ENCODE measurements around the gene STAT1.
A peak's percentile ranks its signal among the peaks of the same experiment; 100 is the strongest.

Gene STAT1

DNA sequence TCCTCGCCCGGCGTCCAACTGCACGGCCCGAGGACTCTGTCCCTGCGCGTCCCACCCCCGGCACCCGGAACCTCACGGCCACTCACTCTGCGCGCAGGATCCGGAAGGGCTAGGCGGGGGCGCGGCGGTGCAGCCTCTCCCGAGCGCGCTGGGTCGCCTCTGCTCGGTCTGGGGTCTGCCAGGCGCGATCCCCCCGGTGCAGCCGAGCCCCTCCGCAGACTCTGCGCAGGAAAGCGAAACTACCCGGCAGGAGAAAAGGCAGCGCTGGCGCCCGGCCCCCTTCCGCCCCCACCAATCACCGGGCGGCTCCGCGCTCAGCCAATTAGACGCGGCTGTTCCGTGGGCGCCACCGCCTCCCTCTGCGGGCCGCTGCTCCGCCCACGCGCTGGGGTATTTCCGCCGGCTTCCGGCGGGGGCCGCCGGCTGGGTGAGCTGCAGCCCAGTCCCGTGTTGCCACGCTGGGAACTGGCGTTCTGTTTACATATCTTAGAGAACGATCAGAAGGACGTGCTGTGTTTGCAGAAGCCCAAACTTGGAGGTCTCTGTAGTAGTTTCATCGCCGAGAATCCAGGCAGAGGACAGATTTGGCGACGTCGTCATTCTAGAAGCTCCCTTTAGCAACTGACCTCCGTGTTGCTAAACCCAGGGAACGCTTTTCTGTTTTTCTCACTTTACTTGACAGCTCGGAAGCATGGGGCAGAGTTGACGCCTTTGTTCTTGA is at the start of gene STAT1:
Gene STAT1 (minus strand): TSS at position 240 of the 721 bp plus-strand sequence. CDS start 4,168 bp downstream, outside the sequence.
- DNase-seq: peak; percentile 94

DNA sequence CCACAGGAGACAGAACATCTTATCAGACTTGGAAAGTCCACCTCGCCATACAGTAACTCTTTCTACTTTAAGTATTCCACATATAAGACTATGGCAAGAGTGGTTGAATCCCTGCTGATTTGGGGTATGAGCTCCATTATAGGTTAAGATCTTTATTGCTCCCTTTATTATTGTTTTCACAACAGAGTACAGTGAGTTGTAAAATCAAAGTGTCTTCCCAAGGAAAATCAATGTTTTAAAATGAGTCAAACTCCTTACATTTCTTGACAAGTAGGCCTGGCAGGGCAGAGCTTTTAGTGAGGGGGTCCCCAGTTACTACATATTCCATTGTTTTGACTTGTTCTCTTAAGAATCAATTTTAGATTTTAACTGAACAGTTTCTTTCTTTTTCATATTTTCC is 49.6 kb upstream of the STAT1 start:
- no peak for DNase-seq

DNA sequence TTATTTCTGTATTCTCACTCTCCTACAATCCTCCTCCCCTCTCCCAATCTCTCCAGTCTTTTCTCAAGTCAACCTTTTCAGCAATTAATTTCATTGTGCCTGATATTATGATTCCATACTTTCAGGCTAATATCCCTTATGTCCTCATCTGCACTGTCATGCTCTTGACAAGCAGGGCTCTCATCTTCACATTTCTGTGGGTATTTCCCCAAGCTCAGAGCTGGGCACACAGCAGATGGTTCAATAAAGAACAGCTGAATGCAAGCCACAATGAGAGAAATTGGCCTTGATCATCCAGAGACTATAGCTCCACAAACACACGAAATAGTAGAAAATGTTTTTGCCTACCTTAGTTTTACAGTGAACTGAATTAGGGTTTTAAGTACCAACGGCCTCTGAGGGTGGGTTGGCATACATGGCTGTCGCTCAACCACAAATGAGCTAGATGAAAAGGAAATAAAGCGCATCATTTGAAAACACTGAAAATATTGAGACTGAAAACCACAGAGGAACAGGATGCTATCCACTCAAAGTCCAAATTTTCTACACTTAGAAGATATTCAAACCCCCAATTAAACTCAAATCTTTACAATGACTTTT is 47.5 kb upstream of the STAT1 start:
- no peak for DNase-seq

DNA sequence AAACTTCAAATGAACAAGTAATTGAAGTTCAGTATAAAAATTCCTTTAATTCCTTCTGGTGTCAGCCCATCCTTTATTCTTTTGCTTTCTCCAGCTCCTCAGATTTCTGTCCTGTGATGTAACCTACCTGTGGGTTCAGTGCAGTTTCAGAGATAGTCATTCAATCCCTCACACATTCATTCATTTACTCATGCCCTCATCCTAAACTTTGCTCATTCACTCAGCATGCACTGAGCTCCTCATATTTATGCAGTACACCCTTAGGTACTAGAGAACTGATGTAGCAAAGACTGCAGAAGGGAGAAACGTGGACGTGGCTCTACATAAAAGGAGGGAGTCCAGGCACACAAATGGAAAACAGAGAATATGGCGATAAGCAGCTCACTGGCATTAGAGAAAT is 45.3 kb upstream of the STAT1 start:
- no peak for DNase-seq

DNA sequence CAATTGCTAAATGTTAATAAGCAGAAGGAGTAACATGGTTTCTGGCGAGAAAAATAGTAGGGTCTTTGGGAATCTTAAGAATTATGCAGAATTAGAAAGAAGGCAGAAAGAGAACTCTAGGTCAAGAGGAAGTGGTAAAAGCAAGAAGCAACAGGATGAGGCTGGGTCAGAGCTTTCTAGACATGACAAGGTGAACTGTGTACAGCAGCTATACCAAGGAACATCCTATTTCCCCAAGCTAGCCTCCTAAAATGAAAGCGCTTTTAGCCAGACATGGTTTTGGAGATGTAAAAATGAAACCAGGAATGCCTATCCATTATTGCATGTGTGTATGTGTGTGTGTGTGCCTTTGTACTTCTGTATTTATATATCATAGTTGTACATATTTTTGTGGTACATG is 42.3 kb upstream of the STAT1 start:
- no peak for DNase-seq

DNA sequence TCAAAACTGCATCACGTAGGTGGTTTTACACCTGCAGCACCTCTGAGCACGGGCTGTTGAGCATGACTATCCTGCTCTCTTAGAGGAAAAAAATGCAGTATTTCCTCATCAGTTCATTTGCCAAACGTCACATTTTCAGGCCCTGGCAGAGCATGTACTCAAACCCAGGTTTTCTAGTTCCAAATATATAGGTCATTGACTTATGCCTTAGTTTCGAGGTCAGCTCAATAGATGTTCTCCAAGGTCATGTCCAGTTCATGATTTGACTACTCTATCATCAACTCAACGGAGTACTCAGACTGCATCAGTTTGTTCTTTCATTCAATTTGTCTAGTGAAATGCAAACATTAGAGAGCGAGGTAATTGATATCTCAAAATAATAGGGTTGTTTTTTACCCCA is 39.3 kb upstream of the STAT1 start:
- no peak for DNase-seq

DNA sequence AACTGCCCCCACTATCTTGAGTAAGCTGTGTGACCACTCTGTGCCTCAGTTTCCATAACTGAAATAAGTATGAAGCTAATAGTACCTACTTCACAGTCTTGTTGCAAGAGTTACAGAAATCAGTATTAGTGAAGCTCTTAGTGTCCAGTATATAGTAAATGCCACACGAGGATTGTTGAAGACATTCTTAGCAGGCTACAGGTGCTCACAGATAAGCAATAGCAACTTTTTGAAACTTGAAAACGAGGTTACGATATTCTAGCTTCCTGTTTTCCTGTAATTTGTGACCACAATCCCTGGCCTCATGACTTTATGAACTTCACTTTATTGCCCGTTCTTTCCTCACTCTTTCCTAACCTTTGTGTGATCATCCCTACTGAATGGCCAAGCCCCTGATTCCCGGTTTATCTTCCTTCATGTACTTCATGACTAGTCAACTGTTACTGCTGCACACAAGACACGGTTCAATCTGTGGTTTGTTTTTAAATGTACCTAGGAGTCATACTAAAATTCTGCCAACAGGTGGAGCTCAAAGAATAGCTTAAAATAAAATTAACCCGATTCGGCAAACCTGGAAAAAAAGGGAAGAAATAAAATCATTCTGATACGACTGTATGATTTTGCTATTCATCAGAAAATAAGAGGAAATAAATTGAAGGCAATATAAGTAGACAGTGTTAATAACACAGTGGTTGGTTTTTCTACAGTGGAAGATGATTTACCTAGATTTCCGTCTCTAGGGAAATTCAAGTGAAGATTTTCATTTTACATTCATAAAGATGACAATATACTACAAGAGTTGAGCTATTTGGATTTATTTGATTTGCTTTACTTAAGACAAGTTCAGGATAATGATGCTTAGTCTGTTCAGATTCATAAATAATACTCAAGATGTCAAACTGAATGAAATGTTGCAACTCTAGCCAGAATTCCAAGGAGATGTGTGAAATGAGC is 38.1 kb upstream of the STAT1 start:
- peak; percentile 78 for DNase-seq

DNA sequence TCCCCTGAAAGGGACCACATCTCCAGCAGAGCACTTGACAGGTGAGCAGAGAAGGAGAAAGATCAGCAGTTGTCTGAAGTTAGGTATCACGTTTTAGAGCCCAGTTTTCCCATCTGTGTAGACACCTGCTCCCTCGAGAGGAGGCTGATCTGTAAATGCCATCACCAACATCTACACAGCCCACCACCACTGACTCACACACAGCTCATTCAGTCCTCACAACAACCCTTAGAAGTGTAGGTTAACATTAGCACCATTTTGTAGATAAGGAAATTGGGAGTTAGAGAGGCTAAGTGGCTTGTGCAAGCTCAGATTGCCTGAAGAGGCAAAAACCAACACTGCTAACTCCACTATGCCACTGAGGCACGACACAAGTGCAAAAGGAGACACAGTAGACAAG is 37.2 kb upstream of the STAT1 start:
- DNase-seq: no peak

DNA sequence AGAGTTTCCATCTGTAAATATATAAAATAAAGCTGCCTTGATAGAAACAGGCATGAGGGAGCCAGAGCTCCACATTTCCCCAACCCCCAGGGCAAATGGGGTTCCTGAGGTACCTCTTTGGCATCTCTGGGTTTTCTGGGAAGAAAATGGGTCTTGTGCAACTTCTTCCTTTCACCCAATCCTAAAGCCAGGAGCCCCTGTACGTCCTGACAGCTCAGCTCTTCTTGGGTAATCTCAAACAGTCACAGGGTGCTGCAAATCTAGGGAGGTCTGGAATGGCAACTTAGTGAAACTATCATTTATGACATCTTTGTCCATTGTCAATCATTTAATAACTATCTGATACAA is 36.6 kb upstream of the STAT1 start:
- DNase-seq: no peak

DNA sequence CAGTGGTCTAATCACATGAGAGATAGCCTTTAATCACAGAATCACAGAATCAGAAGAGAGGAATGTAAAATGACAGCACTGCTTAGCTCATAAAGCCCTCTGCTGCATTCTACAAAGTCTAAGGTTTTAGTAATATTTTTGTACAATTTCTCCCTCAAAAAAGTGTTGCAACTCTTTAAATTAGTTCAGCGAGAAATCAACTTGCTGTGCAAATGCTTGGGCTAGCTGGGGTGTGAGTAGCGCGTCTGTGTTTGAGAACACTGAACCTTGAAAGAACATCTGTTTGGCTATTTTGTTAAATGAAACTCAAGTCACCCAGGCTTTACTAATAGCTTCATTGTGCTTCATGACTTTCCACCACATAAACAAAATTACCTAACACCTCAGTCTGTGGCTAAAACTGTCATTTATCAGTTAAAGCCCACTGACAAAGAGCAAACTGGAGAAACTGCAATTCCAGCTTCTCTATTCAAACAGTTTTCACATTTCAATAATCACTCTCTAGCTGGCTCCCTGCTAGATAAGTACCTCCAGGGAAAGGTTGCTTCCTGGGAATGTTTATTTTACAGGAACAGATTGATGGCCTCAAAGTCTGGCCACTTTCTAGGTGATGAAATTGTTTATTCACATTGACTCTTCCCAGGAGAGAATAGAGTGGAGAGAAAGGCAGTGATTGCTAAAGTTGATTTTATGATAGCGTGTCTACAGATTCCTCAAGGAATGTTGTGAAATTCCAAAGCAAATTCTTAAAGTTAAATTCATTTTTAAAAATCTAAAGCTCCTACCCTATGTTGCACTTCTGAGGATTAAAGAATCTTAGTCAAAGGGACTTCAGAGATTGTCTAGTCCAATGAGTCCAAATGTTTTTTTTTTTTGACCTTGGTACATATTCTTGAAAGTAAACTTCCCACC is 36.0 kb upstream of the STAT1 start:
- peak; percentile 98 for DNase-seq

DNA sequence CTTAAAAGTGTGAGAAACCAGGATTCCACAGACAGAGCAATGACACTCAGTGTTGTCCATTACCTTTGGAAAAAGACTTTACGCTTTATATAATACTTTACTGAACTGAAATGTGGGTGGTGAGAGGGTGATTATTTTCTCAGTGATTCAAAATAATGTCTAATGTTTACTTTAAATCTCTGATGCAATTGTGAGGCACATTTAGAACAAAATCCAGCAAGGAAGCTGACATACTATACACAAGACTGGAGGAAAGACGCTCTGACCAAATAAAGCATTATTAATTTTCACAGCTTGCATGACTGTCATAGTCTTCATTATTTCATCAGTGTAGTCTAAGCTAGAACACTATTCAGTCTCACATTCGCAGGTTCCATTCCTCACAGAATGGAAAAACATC is 34.1 kb upstream of the STAT1 start:
- no peak for DNase-seq

DNA sequence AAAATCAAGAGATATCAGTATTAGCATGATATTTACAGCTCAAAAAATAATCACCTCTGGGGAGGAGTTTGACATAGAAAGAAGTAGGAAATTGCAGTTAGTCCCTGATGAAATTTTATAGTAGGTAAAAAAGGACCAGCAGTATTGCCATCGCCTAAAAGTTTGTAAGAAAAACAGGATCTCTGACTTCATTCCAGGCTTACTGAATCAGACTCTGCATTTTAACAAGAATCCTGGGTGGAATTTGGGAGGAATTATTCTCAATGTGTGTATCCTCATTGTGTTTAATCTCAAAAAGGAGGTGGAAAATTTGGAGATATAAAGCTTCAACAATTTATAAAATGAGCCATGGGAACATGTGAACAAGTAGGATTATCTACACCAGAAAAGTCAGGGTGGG is 31.2 kb upstream of the STAT1 start:
- no peak for DNase-seq

DNA sequence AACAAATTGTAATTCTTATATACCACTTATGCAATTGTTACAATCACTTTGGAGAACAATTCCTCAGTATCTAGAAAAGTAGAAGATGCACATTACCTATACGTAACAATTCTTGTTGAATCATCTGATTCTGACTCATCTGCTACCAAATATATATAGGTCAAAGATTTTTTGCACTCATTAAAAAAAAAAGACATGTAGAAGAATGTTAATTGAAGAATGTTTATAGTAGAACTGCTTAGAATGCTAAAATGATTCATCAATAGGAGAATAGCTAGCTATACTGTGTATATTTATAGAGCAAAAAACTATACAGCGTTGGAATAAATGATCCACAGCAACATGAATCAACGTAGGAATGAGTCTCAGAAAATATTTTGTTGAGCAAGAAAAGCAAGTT is 29.5 kb upstream of the STAT1 start:
- no peak for DNase-seq

DNA sequence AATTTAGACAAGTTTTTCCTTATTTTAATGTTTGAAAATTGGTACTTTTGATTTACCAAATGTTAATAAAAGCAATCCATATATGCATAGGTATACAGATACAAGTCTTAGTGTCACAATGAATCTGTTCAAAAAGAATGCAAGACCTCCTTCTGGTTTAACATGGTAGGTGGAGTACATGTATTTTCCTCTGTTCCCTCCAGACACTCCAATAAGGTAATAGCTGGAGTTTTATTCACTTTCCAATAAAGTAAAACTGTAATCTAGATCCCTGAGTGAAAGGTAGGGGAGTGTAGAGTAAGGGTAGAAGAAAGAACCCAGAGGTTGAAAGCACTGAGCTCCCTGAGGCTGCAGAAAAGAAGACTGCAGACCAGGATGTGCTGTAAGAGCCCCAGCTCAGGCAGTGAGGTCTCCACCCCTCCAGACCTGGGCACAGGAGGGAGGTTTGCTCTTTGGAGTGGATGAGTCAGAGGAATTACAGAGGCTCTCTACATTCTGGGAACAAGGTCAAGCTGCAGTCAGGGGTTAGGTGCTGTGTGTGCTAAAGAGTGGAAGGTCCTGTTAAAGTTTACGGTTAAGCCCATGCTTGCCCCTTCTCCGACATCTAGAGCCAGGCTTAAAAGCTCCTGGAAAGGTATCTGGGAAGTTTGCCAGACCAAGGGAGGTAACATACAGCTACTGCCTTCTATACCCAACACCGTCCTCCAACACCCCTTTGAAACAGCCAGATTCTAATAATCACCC is 27.6 kb upstream of the STAT1 start:
- peak; percentile 76 for DNase-seq

DNA sequence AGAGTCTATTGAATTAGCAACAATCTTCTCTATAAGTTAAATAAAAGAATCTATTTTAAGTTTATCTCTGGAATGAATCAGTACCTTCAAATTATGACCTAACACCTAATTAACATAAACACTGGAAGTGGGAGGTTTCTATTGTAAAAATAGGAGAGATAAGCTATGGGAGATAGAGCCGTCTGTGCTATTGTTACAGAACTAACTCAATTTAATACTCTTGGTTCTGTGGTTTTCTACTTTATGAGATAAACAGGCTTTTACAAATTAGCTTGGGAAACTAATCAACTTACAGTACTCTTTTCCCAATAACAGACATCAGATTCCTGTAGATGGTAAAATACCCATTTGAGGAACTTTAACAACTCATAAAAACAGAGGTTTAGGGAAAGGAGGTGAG is 25.6 kb upstream of the STAT1 start:
- DNase-seq: no peak

DNA sequence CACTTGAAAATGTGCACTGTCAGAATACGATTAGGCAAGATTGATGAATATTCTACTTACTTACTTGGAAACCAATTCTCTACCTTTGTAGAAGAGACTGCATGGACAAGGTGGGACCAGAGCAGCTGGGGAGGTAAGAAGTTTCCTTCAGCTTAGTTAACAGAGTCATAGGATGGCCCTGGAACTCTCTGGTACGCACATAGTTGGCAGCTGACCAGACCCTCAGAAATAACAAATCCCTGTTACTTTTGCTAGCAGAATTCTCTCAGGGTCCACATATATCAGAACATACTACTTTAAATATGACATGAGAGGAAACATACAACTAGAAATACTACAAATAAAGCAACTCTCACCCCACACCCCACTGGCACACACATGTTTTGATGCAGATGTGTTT is 24.8 kb upstream of the STAT1 start:
- no peak for DNase-seq

DNA sequence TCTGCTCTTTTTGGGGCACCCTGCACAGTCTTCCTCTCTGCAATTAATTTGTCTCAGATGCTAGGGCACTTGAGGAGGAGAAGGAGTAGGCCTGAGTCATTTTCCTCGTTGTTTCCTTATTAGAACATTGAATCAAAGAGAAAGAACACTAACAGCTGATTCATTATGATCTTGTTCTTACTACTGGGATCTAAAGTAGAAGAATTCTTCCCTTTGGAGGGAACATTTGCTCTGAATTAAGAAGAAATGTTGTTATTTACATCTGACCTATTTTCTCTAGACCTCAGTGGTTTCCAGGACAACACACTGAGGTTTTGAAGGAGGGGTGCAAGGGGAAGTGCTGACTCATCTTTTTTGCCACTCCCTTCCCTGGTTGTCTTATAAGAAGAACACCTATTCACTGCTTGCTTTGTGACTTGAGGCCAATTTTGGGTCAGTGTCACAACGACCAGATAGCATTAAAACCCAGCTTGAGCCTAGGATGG is 24.3 kb upstream of the STAT1 start:
- DNase-seq: peak; percentile 66

DNA sequence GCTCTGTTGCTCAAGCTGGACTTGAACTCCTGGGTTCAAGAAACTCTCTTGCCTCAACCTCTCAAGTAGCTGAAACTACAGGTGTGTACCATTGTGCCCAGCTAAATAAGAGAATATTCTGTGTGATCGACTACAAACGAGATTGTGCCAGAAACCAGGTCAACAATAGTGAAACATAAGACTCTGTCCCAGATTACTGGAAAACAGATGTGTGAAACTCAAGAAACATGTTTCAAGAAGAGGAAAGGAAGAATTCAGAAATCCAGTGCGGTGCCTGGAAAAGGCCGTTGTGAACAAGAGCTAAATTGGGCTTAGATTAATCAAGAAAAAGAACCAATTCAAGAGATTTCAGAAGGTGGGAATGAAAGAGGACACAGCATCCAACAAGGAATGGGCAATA is 23.4 kb upstream of the STAT1 start:
- no peak for DNase-seq

DNA sequence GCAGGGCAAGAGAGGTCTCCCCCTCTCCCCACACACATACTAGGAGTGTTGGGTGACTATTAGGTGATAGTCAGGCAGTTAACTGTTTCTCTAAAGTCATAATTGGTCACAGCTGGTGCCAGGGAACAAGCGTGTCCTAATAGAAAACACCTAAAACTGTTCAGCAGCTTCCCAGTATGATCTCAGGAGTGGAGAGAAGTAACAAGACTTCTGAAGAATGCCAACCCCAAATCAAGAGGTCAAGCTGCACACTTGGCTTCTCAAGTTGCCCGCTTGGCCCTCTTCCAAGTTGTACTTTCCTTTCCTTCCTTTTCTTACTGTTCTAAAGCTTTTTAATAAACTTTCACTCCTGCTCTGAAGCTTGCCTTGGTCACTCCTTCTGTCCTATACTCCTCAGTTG is 22.4 kb upstream of the STAT1 start:
- no peak for DNase-seq

DNA sequence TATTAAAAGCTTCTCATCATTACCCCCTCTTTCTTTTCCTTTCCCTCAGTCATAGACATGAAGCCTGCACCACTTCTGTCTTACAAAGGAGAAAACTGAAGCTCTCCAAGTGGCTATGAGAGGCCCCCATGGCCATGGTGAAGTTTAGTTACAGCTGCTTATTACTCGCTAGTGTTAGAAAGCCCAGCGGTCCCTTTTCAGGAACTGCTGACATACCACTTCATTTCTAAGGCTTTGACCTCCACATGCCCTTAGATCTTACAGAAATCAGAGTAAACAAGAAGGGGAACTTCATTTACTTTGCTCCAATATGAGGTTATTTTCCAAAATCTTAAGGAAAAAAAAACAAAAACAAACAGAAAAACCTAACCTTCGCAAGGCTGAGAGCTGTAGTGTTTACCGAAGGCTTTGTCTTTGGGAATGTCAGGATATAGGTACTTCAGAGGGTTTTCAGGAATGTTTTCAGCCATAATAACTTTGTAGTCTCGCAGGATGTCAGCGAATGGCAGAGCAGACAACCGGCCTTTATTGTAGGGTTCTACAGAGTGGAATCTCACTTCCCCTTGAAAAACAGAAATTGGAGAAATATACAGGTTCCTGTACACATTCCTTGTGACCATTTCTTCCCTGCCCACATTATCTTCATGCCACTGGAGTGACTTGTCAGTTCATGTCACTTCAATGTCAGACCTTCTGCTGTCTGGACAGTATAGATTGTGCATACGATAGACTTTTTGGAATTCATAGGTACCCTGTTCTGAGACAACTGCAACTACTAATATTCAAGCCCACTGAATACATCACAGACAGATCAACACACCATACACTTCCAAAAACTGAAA is 18.8 kb upstream of the STAT1 start:
- DNase-seq: no peak

DNA sequence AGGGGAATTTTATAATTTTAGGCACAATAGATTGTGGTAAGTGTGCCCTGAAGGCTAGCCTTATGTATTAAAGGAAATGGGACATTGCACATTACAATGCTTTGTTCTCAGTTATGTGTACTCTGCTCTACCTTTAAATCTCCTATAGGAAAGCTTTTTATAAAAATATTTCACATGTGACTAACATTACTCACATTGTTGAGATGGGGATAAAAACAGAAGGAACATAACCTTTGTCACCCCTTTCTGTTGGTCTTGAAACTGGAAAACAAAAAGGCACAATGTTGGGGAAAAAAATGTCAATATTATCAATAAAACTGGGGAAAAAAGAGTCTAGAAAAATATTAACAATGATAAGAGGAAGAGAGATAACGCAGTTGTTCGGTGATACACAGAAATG is 17.3 kb upstream of the STAT1 start:
- DNase-seq: no peak
